ENCODE results near the gene SMIM8.
A peak's percentile ranks its signal among the peaks of the same experiment; 100 is the strongest.

The SMIM8 gene

GRCh38 chr6:87333591-87334181 lies 11.3 kb downstream of the SMIM8 start:
- in situ Hi-C loops (cut with MboI; ENCODE audit: low sequenced_read_pairs, unreplicated experiment), result no loop called here
- no peak for TF ChIP-seq CTCF (IDR thresholded peaks at IDR 0.05; ENCODE audit: borderline replicate concordance, control extremely low read depth, extremely low read depth, insufficient read depth, missing control alignments)
- DNase-seq (ENCODE audit: low spot score), result no peak

DNA sequence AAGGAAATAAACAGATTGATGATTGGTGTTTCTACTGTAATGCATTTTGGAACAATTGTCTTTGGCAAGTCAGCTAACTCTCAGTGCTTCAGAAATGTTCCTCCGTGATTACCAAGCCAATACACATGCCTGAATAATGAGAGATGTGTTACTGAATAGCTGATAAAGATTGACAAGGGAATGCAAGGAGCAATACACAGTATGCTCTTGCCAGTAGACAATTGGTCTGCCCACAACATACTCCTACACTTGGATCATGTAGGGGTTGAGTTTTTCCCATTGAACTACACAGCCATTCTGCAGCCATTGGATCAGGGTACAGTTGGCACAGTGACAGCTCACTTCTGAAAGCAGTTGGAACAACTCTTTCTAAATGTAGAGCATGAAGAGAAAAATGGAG lies 12.3 kb downstream of the SMIM8 start:
- in situ Hi-C loops (cut with MboI; ENCODE audit: low sequenced_read_pairs, unreplicated experiment), result no loop called here
- DNase-seq (ENCODE audit: low spot score), result no peak

DNA sequence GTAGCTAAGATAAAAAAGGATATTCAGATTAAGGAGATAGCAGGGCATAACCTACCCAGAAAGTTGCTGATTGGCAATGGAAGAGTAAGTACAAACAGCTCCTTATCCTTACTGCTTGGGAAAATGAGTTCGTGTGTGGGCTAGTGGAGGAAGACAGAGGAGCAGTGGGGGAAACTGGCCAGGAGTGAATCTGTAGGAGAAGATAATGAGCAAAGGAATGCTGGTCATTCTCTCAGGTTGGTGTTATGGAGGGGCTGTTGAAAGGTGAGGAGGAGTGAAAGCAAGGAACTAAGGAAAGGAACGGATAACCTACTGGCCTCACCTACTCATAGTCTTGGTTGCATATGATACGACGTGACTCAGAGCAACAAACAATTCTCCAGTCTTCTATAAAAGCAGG lies 14.0 kb downstream of the SMIM8 start:
- no peak for TF ChIP-seq CTCF (IDR thresholded peaks at IDR 0.05; ENCODE audit: borderline replicate concordance, control extremely low read depth, extremely low read depth, insufficient read depth, missing control alignments)
- in situ Hi-C loops (cut with MboI; ENCODE audit: low sequenced_read_pairs, unreplicated experiment), result no loop called here
- DNase-seq (ENCODE audit: low spot score), result no peak

More for the DNA sequence above, 12.3 kb downstream of the SMIM8 start:
- no peak for TF ChIP-seq CTCF (IDR thresholded peaks at IDR 0.05; ENCODE audit: borderline replicate concordance, control extremely low read depth, extremely low read depth, insufficient read depth, missing control alignments)

DNA sequence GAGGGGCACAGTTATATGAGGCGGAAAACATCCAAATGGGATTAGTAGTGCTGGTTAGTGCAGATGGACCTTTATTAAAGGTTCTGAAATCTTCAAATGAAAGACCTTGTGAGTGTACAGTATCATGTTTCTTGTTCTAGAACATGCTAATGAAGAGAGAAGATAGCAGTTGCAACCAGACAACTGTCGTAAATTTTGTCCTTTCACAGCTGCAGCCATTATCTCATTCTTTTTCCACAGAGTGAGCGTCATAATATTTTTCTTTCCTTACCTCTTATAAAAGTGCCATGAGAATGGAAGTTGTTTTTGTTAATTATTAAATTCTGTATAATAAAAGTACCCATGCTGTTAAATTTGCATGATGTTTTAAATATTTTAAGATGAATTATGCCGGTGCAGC lies 17.8 kb downstream of the SMIM8 start:
- no peak for DNase-seq (ENCODE audit: low spot score)
- in situ Hi-C loops (cut with MboI; ENCODE audit: low sequenced_read_pairs, unreplicated experiment), result no loop called here
- no peak for TF ChIP-seq CTCF (IDR thresholded peaks at IDR 0.05; ENCODE audit: borderline replicate concordance, control extremely low read depth, extremely low read depth, insufficient read depth, missing control alignments)

DNA sequence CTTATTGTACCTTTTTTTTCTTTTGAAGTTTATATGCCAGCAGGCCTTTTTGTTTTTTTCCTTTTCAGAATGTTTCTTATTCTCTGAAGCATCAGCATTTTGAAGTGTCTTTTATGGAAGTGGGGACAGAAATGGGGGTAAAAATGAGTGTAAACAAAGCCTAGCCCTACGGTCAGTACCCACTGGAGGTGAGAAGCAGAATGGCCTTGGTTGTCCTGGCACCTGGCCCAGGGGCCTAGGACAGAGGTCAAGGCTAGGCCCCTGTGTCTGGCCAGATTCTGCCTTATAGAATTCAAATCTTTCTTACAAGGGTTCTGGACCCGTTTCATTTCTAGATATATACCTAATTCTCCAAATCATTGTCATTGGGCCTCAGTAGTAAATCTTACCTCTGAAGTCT lies 18.8 kb downstream of the SMIM8 start:
- DNase-seq (ENCODE audit: low spot score), result no peak
- TF ChIP-seq CTCF (IDR thresholded peaks at IDR 0.05; ENCODE audit: borderline replicate concordance, control extremely low read depth, extremely low read depth, insufficient read depth, missing control alignments), result no peak
- in situ Hi-C loops (cut with MboI; ENCODE audit: low sequenced_read_pairs, unreplicated experiment), result no loop called here

- TF ChIP-seq CTCF (IDR thresholded peaks at IDR 0.05; ENCODE audit: borderline replicate concordance, control extremely low read depth, extremely low read depth, insufficient read depth, missing control alignments), result no peak
- DNase-seq (ENCODE audit: low spot score), result peak; percentile 24
- in situ Hi-C loops (cut with MboI; ENCODE audit: low sequenced_read_pairs, unreplicated experiment), result no loop called here
These were observed 19.5 kb downstream of the SMIM8 start for GRCh38 chr6:87341899-87342298.
